Neutrophil (primary cell): ENCODE measurements around the gene RAD51B.

ENCODE experiments used
- H3K27ac ChIP-seq: fragments of 200-600 bp; sonication (generic); 2 replicates; pipeline ENCODE4 v1.5.1; 2016; ENCODE audit warnings: mild to moderate bottlenecking, moderate library complexity
- H3K27me3 ChIP-seq: fragments of 200-600 bp; sonication (generic); 2 replicates; pipeline ENCODE4 v1.6.0; 2016; ENCODE audit warnings: mild to moderate bottlenecking
- H3K36me3 ChIP-seq: fragments of 200-600 bp; sonication (generic); 2 replicates; pipeline ENCODE4 v1.5.1; 2017
- H3K4me1 ChIP-seq, 2 experiments: fragments of 200-600 bp in 1 of 2; sonication (generic) in 1 of 2; 1 replicate in 1 of 2; 2 replicates in 1 of 2; pipeline versions ENCODE4 v1.5.1 to v1.6.1; 2013 to 2016; ENCODE audit warnings: low read depth in 1 of 2, low read length in 1 of 2, mild to moderate bottlenecking in 1 of 2, moderate library complexity in 1 of 2; ENCODE audit not compliant: control insufficient read depth in 1 of 2, insufficient read depth in 1 of 2
- H3K4me3 ChIP-seq, 2 experiments: fragments of 200-600 bp in 1 of 2; sonication (generic) in 1 of 2; 1 replicate in 1 of 2; 2 replicates in 1 of 2; pipeline ENCODE4 v1.5.1; 2013 to 2016; ENCODE audit warnings: low read depth in 1 of 2, low read length in 1 of 2, mild to moderate bottlenecking in 1 of 2, moderate library complexity in 1 of 2
- H3K9me3 ChIP-seq: fragments of 200-600 bp; sonication (generic); 2 replicates; pipeline ENCODE4 v1.5.1; 2016
- TF ChIP-seq, protein P1 (sequence below): fragments of 200-600 bp; sonication (generic); IDR thresholded peaks from 2 replicates; pipeline ENCODE4 v1.5.1; 2016; ENCODE audit warnings: antibody characterized with exemption

The RAD51B gene

DNA sequence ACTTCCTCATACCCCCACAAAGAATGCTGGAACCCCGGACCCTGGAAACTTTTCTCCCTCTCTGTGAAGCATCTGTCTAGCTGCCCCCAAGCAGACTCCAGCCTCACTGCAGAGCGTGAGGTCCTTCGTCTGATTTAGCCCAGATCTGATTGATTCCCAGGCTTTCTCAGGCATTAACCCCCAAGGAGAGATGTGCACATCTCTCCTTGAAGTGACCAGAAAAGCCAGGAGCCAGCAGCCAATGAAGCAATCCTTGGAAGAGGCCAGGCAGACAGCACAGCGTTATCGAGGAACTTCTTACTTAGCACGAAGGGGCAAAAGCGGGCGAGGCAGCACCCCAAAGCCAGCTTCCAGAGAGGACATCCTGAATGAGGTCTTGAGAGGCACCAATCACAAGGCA, 872.6 kb downstream of the RAD51B start:
- no peaks in the 10 kb centered on the region for H3K36me3 ChIP-seq
- H3K4me1 ChIP-seq = peaks cover 12% of the 10 kb centered on the region in 2 experiments
- TF ChIP-seq, protein P1, sequence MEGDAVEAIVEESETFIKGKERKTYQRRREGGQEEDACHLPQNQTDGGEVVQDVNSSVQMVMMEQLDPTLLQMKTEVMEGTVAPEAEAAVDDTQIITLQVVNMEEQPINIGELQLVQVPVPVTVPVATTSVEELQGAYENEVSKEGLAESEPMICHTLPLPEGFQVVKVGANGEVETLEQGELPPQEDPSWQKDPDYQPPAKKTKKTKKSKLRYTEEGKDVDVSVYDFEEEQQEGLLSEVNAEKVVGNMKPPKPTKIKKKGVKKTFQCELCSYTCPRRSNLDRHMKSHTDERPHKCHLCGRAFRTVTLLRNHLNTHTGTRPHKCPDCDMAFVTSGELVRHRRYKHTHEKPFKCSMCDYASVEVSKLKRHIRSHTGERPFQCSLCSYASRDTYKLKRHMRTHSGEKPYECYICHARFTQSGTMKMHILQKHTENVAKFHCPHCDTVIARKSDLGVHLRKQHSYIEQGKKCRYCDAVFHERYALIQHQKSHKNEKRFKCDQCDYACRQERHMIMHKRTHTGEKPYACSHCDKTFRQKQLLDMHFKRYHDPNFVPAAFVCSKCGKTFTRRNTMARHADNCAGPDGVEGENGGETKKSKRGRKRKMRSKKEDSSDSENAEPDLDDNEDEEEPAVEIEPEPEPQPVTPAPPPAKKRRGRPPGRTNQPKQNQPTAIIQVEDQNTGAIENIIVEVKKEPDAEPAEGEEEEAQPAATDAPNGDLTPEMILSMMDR = no peak
- no peaks in the 10 kb centered on the region for H3K9me3 ChIP-seq
- H3K27ac ChIP-seq = no peak overlapping the region
- H3K27me3 ChIP-seq = peaks cover 13% of the 10 kb centered on the region
- H3K4me3 ChIP-seq = no peak overlapping the region

DNA sequence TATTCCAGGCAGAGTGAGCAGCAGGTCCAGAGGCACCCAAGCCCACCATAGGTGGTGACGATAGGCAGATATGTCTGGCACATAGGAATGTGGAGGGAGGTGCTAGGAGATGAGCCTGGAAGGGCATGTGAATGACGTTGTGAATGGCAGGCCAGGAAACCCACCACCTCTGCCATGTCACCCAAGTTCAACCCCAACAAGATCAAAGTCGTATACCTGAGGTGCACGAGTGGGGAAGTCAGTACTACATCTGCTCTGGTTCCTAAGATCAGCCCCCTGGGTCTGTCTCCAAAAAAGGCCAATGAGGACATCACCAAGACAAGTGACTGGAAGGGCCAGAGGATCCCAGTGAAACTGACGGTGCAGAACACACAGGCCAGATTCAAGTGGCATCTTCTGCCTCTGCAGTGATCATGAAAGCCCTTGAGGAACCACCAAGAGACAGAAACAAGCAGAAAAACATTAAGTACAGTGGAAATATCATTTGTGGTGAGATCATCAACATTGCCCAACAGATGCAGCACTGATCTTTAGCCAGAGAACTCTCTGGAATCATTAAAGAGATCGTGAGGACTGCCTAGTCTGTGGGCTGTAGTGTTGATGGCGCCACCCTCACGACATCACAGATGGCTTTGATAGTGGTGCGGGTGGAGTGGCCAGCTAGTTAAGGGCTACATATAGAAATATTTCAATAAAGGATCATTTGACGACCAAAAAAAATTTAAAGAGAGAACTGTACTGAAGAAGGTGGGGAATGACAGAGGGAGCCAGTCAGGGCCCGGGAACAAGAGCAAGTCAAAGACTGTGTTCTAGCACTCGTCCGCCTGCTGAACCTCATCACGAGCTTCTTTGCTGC, 873.6 kb downstream of the RAD51B start:
- Histone ChIP-seq H3K27me3 (peaks cover 13% of the 10 kb centered on the region), H3K27ac (no peak overlapping the region), H3K4me3 (no peak overlapping the region), H3K4me1 (peaks cover 12% of the 10 kb centered on the region in 2 experiments), H3K9me3 (no peaks in the 10 kb centered on the region), H3K36me3 (no peaks in the 10 kb centered on the region)
- TF ChIP-seq, protein P1 = no peak

DNA sequence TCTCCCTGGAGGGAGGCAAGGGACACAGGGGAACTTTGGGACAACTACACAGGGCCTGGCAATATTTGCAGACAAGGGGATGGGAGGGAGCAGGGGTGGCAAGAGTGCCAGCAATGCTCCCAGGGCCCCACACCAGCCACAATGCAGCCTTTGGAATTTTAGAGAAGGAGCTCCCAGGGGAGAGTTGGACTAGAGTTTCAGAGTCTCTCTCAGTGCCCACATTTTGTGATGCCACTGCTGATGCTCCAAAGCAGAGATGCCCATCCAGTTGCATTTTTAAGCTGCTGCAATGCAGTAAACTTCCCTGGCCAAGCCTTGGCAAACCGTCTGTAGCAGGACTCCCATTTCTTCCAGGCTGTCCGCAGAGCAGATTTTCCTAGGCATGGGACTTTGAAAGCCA, 874.3 kb downstream of the RAD51B start:
- H3K27ac ChIP-seq = no peak overlapping the region
- peaks cover 13% of the 10 kb centered on the region for H3K27me3 ChIP-seq
- no peak overlapping the region for H3K4me3 ChIP-seq
- peaks cover 8 to 9% of the 10 kb centered on the region in 2 experiments for H3K4me1 ChIP-seq
- no peaks in the 10 kb centered on the region for H3K9me3 ChIP-seq
- H3K36me3 ChIP-seq = no peaks in the 10 kb centered on the region
- TF ChIP-seq, protein P1 = no peak

DNA sequence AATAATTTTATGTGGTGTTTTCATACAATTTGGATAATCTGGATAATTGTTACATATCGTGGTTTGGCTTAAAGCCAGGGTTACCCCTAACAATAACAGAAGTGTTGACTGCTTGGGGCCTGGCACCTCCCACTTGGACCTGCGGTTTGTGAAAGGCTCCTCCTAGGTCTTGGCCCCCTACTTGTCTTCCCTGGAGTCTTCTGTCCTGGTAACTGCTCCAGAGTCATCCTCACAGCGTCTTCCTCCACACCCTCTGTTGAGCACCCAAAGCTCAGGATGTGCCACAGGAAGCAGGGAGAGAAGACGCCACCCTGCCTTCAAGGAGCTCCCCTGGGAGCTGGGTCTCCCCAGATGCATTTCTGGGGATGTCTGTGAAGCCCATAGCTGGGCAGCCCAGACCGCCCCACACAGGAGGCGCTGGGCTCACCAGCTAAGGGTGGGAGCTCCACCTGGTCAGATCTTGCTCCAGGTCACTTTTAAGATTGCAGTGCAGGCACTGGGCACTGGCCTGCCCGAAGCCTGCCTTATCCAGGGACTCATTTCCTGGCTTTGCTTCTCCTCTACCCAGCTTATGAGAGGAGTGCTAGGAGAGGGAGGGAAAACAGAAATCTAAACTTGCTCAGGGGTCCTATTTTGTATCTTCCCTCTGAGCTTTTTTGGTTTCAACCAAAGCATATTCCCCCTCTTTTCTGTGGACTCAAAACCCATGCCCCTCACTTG, 875.1 kb downstream of the RAD51B start:
- Histone ChIP-seq H3K4me1 (peaks cover under 1 to 2% of the 10 kb centered on the region in 2 experiments), H3K27me3 (peaks cover 13% of the 10 kb centered on the region), H3K27ac (no peak overlapping the region)

GRCh38 chr14:68695326-68695768, 875.8 kb downstream of the RAD51B start:
- H3K4me1 ChIP-seq = no peaks in the 10 kb centered on the region
- no peak overlapping the region for H3K27ac ChIP-seq
- TF ChIP-seq, protein P1 = no peak
- H3K27me3 ChIP-seq = peaks cover 13% of the 10 kb centered on the region
- H3K4me3 ChIP-seq = no peak overlapping the region
- no peaks in the 10 kb centered on the region for H3K36me3 ChIP-seq
- H3K9me3 ChIP-seq = no peaks in the 10 kb centered on the region

More for the DNA sequence above, 875.1 kb downstream of the RAD51B start:
- Histone ChIP-seq H3K36me3 (no peaks in the 10 kb centered on the region), H3K4me3 (no peak overlapping the region), H3K9me3 (no peaks in the 10 kb centered on the region)
- TF ChIP-seq, protein P1 = no peak
